ENCODE measurements around the gene SOD1.

The SOD1 gene

GRCh38 chr21:31671931-31672330 lies 12.4 kb downstream of the SOD1 start:
- no peak for DNase-seq (ENCODE audit: low read depth)
- TF ChIP-seq, protein P1, sequence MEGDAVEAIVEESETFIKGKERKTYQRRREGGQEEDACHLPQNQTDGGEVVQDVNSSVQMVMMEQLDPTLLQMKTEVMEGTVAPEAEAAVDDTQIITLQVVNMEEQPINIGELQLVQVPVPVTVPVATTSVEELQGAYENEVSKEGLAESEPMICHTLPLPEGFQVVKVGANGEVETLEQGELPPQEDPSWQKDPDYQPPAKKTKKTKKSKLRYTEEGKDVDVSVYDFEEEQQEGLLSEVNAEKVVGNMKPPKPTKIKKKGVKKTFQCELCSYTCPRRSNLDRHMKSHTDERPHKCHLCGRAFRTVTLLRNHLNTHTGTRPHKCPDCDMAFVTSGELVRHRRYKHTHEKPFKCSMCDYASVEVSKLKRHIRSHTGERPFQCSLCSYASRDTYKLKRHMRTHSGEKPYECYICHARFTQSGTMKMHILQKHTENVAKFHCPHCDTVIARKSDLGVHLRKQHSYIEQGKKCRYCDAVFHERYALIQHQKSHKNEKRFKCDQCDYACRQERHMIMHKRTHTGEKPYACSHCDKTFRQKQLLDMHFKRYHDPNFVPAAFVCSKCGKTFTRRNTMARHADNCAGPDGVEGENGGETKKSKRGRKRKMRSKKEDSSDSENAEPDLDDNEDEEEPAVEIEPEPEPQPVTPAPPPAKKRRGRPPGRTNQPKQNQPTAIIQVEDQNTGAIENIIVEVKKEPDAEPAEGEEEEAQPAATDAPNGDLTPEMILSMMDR (conservative IDR thresholded peaks at IDR 0.05; ENCODE audit: low read depth, low read length), result no peak
- H3K4me3 ChIP-seq (ENCODE audit: low read depth, low read length), result no peak overlapping the region

DNA sequence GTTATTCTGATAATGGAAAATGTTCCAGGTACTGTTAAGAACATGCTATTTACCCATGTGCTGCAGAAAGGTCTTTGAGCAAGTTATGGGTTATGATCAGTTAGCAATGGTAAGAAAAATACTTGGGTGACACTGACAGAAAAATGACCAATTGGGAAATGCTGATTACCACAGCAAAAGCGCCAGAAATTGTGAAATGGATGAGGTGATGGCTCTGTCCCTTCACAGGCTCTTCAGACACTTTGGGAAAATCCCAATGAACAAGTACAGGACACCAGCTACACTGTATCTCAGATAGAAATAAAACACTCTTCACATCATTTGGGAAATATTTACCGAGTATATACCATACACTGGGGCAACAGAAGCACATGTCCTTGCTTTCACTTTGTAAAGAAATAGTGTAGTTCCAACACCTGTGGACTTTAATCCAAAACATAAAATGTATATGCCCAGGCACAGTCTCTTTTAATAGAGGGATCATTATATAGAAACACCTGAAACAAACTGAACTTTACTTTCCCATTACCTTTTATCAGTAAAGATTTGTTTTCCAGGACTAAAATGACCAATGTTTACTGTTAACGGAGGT lies 13.9 kb downstream of the SOD1 start:
- TF ChIP-seq, protein P1 (conservative IDR thresholded peaks at IDR 0.05; ENCODE audit: low read depth, low read length), result no peak
- DNase-seq (ENCODE audit: low read depth), result no peak
- no peak overlapping the region for H3K4me3 ChIP-seq (ENCODE audit: low read depth, low read length)

GRCh38 chr21:31675318-31675717 lies 15.8 kb downstream of the SOD1 start:
- TF ChIP-seq, protein P1 (conservative IDR thresholded peaks at IDR 0.05; ENCODE audit: low read depth, low read length), result no peak
- no peak overlapping the region for H3K4me3 ChIP-seq (ENCODE audit: low read depth, low read length)
- DNase-seq (ENCODE audit: low read depth), result no peak

DNA sequence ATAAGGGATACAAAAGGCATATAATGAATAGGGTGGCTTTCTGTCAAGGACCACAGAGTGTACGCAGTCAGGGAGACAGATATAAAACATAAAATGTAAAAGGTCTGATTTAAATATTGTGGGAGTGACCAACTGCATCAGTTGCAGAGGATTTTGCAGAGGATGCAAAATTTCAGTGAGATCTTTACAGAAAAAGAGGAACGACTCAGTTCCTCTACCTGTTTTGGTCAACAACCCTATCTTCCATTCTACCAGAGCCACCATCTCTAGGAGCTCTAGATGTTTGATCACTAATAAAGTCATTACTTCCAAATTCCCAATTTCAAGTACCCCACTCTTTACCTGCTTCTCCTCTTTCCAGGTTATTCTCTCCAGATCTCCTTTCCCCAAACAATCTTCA lies 16.5 kb downstream of the SOD1 start:
- no peak for DNase-seq (ENCODE audit: low read depth)
- no peak overlapping the region for H3K4me3 ChIP-seq (ENCODE audit: low read depth, low read length)
- TF ChIP-seq, protein P1 (conservative IDR thresholded peaks at IDR 0.05; ENCODE audit: low read depth, low read length), result no peak

DNA sequence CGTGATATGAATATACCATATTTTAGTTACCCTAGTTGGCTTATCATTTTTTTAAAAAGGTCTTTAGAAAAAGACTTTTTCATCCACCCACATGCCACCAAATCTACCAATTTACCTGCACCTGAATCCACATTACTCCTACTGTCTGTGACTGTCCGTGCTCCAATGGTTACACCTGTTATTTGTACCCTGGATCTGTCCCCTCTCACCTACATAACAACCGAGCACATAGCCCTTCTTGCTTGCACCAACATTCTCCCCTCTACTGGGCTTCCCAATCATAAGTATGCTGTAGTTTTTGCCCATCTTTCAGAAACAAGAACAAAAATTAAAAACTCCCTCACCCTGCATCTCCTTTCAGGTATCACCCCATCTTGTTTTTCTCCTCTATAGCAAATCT lies 17.6 kb downstream of the SOD1 start:
- DNase-seq (ENCODE audit: low read depth), result no peak
- TF ChIP-seq, protein P1 (conservative IDR thresholded peaks at IDR 0.05; ENCODE audit: low read depth, low read length), result no peak
- H3K4me3 ChIP-seq (ENCODE audit: low read depth, low read length), result no peak overlapping the region

DNA sequence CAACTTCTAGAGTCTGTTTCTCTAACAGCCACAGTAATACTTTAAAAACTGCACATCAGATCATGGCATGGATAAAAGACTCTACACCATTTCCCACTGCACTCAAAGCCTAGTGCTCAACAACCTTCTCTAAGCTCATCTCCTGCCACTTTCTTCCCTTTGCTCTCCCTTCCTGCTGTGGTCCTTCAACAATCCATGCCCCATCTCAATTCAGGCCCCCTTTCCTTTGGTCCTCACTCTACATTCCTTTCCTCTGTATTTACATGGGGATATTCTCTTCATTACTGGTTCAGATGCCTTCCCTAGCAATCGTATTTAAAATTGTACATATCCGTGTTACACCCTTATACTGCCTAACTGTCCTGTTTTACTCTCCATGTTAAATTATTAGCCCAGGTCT lies 19.0 kb downstream of the SOD1 start:
- DNase-seq (ENCODE audit: low read depth), result no peak
- no peak overlapping the region for H3K4me3 ChIP-seq (ENCODE audit: low read depth, low read length)
- TF ChIP-seq, protein P1 (conservative IDR thresholded peaks at IDR 0.05; ENCODE audit: low read depth, low read length), result no peak

- H3K4me3 ChIP-seq (ENCODE audit: low read depth, low read length), result no peak overlapping the region
- peak; percentile 27 for DNase-seq (ENCODE audit: low read depth)
- TF ChIP-seq, protein P1 (conservative IDR thresholded peaks at IDR 0.05; ENCODE audit: low read depth, low read length), result no peak
Measured at GRCh38 chr21:31682620-31683019, 23.1 kb downstream of the SOD1 start.

Data from choroid plexus epithelial cell (primary cell).